OCI-LY1 (cell line): ENCODE data around the gene NDRG4.

Experiments used
- H2AFZ ChIP-seq: fragments of 200-600 bp; sonication (generic), shearing (Covaris generic); 2 replicates; pipeline ENCODE4 v1.6.0; 2014; ENCODE audit warnings: antibody characterized with exemption, mild to moderate bottlenecking, low read length
- H3F3A ChIP-seq: fragments of 200-600 bp; sonication (generic), shearing (Covaris generic); 2 replicates; pipeline ENCODE4 v1.6.0; 2014; ENCODE audit warnings: mild to moderate bottlenecking, antibody characterized with exemption, low read length, moderate library complexity; ENCODE audit not compliant: insufficient read depth
- H3K27ac ChIP-seq: fragments of 200-600 bp; sonication (generic); 2 replicates; pipeline ENCODE4 v1.5.1; 2014; ENCODE audit warnings: low read length, mixed run types, mild to moderate bottlenecking, low read depth; ENCODE audit not compliant: poor library complexity, severe bottlenecking
- H3K27me3 ChIP-seq: fragments of 200-600 bp; sonication (generic); 2 replicates; pipeline ENCODE4 v1.6.0; 2014; ENCODE audit warnings: antibody characterized with exemption, mild to moderate bottlenecking, low read length, moderate library complexity; ENCODE audit not compliant: insufficient read depth
- H3K36me3 ChIP-seq: fragments of 200-600 bp; sonication (generic); 2 replicates; pipeline ENCODE4 v1.6.1; 2014; ENCODE audit warnings: mild to moderate bottlenecking, antibody characterized with exemption, low read length, moderate library complexity, mixed read lengths; ENCODE audit not compliant: insufficient read depth
- H3K4me1 ChIP-seq: fragments of 200-600 bp; sonication (generic); 2 replicates; pipeline ENCODE4 v1.5.1; 2014; ENCODE audit warnings: mild to moderate bottlenecking, low read length, moderate library complexity; ENCODE audit not compliant: insufficient read depth, severe bottlenecking
- H3K4me2 ChIP-seq: fragments of 200-600 bp; sonication (generic), shearing (Covaris generic); 2 replicates; pipeline ENCODE4 v1.6.1; 2014; ENCODE audit warnings: low read length
- H3K4me3 ChIP-seq: fragments of 200-600 bp; sonication (generic); 2 replicates; pipeline ENCODE4 v1.5.1; 2014; ENCODE audit warnings: low read length, low read depth, mild to moderate bottlenecking, mixed read lengths; ENCODE audit not compliant: poor library complexity, severe bottlenecking
- H3K79me2 ChIP-seq: fragments of 200-600 bp; shearing (Covaris generic); 2 replicates; pipeline ENCODE4 v1.6.1; 2016; ENCODE audit warnings: mixed run types, low read length, mixed read lengths; ENCODE audit not compliant: insufficient read depth
- H3K9ac ChIP-seq: fragments of 200-600 bp; sonication (generic), shearing (Covaris generic); 2 replicates; pipeline ENCODE4 v1.6.1; 2014; ENCODE audit warnings: mild to moderate bottlenecking, low read length, mixed read lengths
- H3K9me2 ChIP-seq: fragments of 200-600 bp; sonication (generic), shearing (Covaris generic); 2 replicates; pipeline ENCODE4 v1.6.1; 2014; ENCODE audit warnings: low read depth, mild to moderate bottlenecking, low read length, mixed read lengths
- H3K9me3 ChIP-seq: fragments of 200-600 bp; shearing (Covaris generic); 2 replicates; pipeline ENCODE4 v1.6.1; 2014; ENCODE audit warnings: low read length, mixed read lengths
- H4K20me1 ChIP-seq: fragments of 200-600 bp; sonication (generic), shearing (Covaris generic); 2 replicates; pipeline ENCODE4 v1.6.0; 2016; ENCODE audit warnings: mild to moderate bottlenecking, low read length; ENCODE audit not compliant: insufficient read depth
- CTCF ChIP-seq: fragments of 200-600 bp; sonication (generic), shearing (Covaris generic); IDR thresholded peaks from 2 replicates; pipeline ENCODE4 v1.5.1; 2017; ENCODE audit warnings: mild to moderate bottlenecking, antibody characterized with exemption, low read length, moderate library complexity, mixed read lengths
- EZH2 ChIP-seq: fragments of 200-600 bp; sonication (generic), shearing (Covaris generic); IDR thresholded peaks from 2 replicates; pipeline ENCODE4 v1.8.0; 2017; ENCODE audit warnings: borderline replicate concordance, mixed run types, mild to moderate bottlenecking, antibody characterized with exemption, low read length, moderate library complexity, mixed read lengths

NDRG4 gene

GRCh38 chr16:58497468-58497867, 2.5 kb upstream of the NDRG4 start:
- H3K79me2 ChIP-seq = no peaks in the 10 kb centered on the region

GRCh38 chr16:58497935-58498334, 2.0 kb upstream of the NDRG4 start:
- H3K36me3 ChIP-seq = no peaks in the 10 kb centered on the region
- no peak overlapping the region for H3K27ac ChIP-seq
- 0 out of 2 replicates have a peak, but pooled peaks cover 5% of the 10 kb centered on the region for H3K27me3 ChIP-seq
- no peaks in the 10 kb centered on the region for H4K20me1 ChIP-seq
- no peak overlapping the region for H3K4me3 ChIP-seq
- H2AFZ ChIP-seq = no peak overlapping the region
- H3K9me3 ChIP-seq = no peaks in the 10 kb centered on the region
- no peak overlapping the region for H3K9ac ChIP-seq
- no peaks in the 10 kb centered on the region for H3F3A ChIP-seq
- peaks cover 23% of the 10 kb centered on the region for H3K4me1 ChIP-seq
- no peaks in the 10 kb centered on the region for H3K79me2 ChIP-seq
- no peaks in the 10 kb centered on the region for H3K9me2 ChIP-seq
- no peak overlapping the region for H3K4me2 ChIP-seq
- TF ChIP-seq EZH2 = no peak
- TF ChIP-seq CTCF = no peak

More at GRCh38 chr16:58497468-58497867, 2.5 kb upstream of the NDRG4 start:
- Histone ChIP-seq H2AFZ (no peak overlapping the region), H3F3A (no peaks in the 10 kb centered on the region), H3K27ac (no peak overlapping the region), H3K4me1 (peaks cover 23% of the 10 kb centered on the region), H3K9me3 (no peaks in the 10 kb centered on the region), H3K4me2 (no peak overlapping the region), H3K27me3 (0 out of 2 replicates have a peak, but pooled peaks cover 5% of the 10 kb centered on the region), H3K9me2 (no peaks in the 10 kb centered on the region), H3K4me3 (no peak overlapping the region), H3K9ac (no peak overlapping the region), H3K36me3 (no peaks in the 10 kb centered on the region), H4K20me1 (no peaks in the 10 kb centered on the region)
- TF ChIP-seq CTCF (no peak), EZH2 (no peak)

- H3K4me3 ChIP-seq = no peak overlapping the region
- no peak overlapping the region for H2AFZ ChIP-seq
- no peaks in the 10 kb centered on the region for H3K9me2 ChIP-seq
- TF ChIP-seq EZH2 = no peak
- no peak for TF ChIP-seq CTCF
- H3K27me3 ChIP-seq = 0 out of 2 replicates have a peak, but pooled peaks cover 5% of the 10 kb centered on the region
- no peaks in the 10 kb centered on the region for H3K9me3 ChIP-seq
- H3F3A ChIP-seq = no peaks in the 10 kb centered on the region
- H3K4me1 ChIP-seq = peaks cover 23% of the 10 kb centered on the region
- H3K36me3 ChIP-seq = no peaks in the 10 kb centered on the region
- H3K9ac ChIP-seq = no peak overlapping the region
- H3K79me2 ChIP-seq = no peaks in the 10 kb centered on the region
- H3K4me2 ChIP-seq = no peak overlapping the region
- H3K27ac ChIP-seq = no peak overlapping the region
- H4K20me1 ChIP-seq = no peaks in the 10 kb centered on the region
Observed at GRCh38 chr16:58498341-58499091, 1.4 kb upstream of the NDRG4 start.
